GM12801 (cell line): ENCODE results near the gene FAM193A.

Experiments used
- TF ChIP-seq, protein P1 (sequence below): IDR thresholded peaks from one replicate; pipeline ENCODE4 v1.5.1; 2011; ENCODE audit warnings: control low read depth; ENCODE audit not compliant: insufficient read length; ENCODE audit errors: extremely low read depth

Gene FAM193A

DNA sequence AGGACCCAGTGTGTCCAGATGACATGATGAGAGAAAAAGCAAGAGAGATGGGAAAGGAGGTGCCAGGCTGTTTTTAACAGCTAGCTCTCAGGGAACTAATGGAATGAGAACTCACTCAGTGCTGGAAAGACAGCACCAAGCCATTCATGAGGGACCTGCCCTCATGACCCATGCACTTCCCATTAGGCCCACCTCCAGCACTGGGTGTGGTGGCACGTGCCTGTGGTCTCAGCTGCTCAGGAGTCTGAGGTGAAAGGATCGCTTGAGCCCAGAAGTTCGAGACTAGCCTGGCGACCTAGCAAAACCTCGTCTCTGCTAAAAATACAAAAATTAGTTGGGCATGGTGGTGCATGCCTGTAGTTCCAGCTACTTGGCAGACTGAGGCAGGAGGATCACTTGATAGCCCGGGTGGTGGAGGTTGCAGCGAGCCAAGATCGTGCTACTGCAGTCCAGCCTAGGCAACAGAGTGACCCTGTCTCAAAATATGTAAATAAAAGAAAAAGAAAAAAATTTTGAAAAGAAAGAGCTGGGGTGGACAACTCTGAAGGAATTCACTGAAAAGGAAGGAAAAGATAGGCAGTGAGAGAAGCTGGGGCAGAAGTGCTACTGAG, 50.9 kb downstream of the FAM193A start:
- TF ChIP-seq, protein P1, sequence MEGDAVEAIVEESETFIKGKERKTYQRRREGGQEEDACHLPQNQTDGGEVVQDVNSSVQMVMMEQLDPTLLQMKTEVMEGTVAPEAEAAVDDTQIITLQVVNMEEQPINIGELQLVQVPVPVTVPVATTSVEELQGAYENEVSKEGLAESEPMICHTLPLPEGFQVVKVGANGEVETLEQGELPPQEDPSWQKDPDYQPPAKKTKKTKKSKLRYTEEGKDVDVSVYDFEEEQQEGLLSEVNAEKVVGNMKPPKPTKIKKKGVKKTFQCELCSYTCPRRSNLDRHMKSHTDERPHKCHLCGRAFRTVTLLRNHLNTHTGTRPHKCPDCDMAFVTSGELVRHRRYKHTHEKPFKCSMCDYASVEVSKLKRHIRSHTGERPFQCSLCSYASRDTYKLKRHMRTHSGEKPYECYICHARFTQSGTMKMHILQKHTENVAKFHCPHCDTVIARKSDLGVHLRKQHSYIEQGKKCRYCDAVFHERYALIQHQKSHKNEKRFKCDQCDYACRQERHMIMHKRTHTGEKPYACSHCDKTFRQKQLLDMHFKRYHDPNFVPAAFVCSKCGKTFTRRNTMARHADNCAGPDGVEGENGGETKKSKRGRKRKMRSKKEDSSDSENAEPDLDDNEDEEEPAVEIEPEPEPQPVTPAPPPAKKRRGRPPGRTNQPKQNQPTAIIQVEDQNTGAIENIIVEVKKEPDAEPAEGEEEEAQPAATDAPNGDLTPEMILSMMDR: no peak

- TF ChIP-seq, protein P1: no peak
Measured at GRCh38 chr4:2588259-2588658, 51.8 kb downstream of the FAM193A start.

- TF ChIP-seq, protein P1: no peak
Measured at GRCh38 chr4:2591189-2591588, 54.7 kb downstream of the FAM193A start.

GRCh38 chr4:2592572-2592971, 56.1 kb downstream of the FAM193A start:
- TF ChIP-seq, protein P1: no peak

GRCh38 chr4:2593003-2593402, 56.6 kb downstream of the FAM193A start:
- TF ChIP-seq, protein P1: no peak

GRCh38 chr4:2595436-2595835, 59.0 kb downstream of the FAM193A start:
- TF ChIP-seq, protein P1: no peak

DNA sequence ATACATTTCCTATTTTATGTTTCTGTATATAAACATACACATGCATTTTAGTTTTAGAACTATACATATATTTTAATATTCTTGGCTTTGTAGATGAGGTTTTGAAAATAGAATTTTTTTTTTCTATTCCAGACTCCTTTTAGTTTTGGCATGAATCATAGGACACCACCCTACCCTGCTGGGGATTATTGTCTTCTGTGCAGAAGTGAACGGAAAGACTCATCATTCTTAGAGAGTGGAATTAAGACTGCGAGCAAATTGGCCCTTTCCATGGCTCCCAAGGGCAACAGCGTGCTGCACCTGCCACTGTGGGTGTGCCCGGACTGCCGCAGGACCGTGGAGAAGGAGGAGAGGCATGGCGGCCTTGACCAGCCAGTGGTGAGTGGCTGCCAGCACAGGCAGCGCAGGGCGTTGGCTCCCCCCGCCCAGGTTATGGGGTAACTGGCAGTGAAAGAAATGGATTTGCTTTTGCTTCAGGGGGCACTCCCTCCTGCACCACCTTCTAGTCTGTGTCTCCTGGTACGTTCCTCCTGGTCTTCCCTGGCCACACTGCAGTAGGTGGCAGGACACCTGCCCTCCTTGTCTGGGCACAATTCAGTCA, 59.6 kb downstream of the FAM193A start:
- TF ChIP-seq, protein P1: no peak
